ENCODE data around the gene STK32C. TPM values are rescaled to one million over a fixed set of nuclear protein-coding genes. Genes with fewer than 3 reads are reported as not detected.

Gene STK32C
- total RNA-seq, 3 donors from 2014 or later = 14.8 to 18.0 (median 15.3) TPM

DNA sequence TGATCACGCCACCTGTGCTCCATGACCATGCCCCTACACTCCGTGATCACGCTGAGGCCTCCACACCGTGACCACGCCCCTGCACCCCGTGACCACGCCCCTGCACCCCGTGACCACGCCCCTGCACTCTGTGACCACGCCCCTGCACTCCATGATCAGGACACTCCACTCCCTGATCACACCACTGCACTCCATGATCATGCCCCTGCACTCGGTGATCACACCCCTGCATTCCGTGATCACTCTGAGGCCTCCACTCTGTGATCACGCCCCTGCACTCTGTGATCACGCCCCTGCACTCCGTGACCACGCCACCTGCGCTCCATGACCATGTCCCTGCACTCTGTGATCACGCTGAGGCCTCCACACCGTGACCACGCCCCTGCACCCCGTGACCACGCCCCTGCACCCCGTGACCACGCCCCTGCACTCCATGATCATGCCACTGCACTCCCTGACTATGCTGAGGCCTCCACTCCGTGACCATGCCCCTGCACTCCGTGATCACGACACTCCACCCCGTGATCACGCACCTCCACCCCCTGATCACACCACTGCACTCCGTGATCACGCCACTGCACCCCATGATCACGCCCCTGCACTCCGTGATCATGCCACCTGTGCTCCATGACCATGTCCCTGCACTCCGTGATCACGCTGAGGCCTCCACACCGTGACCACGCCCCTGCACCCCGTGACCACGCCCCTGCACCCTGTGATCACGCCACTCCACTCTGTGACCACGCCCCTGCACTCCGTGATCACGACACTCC, 27.7 kb downstream of the STK32C start:
- Mint-ChIP-seq H3K4me3 (no peak overlapping the region), H3K4me1 (ENCODE audit: low read depth) (no peaks in the 10 kb centered on the region), H3K27me3 (ENCODE audit: low read depth) (no peaks in the 10 kb centered on the region), H3K9me3 (no peaks in the 10 kb centered on the region), H3K36me3 (ENCODE audit: insufficient read depth) (no peaks in the 10 kb centered on the region)
- DNase-seq = no peak
- no peak for ATAC-seq

DNA sequence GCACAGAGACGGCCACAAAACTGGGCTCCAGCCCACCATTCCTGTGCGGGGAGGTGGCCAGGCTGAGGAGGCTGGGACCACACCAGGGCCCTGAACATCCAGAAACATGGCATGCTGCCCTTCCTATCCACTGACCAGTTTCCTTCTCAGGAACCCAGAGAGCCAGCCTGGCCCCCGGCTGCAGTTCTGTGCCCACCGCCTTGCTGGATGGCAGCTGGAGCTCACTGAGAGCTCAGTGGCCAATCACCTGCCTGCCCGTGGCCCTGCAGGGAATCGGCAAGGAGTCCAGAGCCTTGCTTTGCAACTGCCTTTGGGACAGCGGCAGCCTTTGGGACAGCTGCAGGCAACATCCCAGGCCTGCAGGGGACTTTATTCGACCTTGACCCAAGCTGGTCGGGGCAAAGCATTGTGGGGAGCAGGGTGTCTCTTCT, 30.4 kb downstream of the STK32C start:
- Mint-ChIP-seq H3K36me3 (ENCODE audit: insufficient read depth) (peaks cover 3% of the 10 kb centered on the region), H3K4me3 (no peak overlapping the region), H3K27me3 (ENCODE audit: low read depth) (no peaks in the 10 kb centered on the region), H3K9me3 (no peaks in the 10 kb centered on the region), H3K4me1 (ENCODE audit: low read depth) (no peaks in the 10 kb centered on the region)
- ATAC-seq (no peak), DNase-seq (no peak)

DNA sequence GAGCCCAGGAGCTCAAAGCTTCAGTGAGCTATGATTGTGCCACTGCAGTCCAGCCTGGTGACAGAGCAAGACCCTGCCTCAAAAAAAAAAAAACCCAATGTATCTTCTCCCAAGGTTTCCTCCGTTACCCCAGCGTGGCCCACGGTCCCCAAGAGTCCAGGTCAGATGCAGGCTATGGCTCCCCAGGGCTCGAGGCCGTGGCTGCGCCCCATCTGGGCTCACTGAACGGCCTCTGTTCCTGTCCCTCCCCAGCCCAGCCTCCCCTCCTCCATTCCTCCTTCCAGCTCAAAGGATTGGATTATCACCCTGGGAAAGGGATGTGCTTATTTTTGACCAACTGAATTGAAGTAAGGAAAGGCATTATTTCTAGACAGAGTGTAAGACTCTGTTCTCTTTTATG, 31.0 kb downstream of the STK32C start:
- Mint-ChIP-seq H3K4me1 (ENCODE audit: low read depth) (no peaks in the 10 kb centered on the region), H3K27me3 (ENCODE audit: low read depth) (no peaks in the 10 kb centered on the region), H3K4me3 (no peak overlapping the region), H3K36me3 (ENCODE audit: insufficient read depth) (peaks cover 3% of the 10 kb centered on the region), H3K9me3 (no peaks in the 10 kb centered on the region)
- DNase-seq = no peak
- no peak for ATAC-seq

- Mint-ChIP-seq H3K4me1 (ENCODE audit: low read depth) (no peaks in the 10 kb centered on the region), H3K4me3 (no peak overlapping the region), H3K36me3 (ENCODE audit: insufficient read depth) (peaks cover 3% of the 10 kb centered on the region), H3K27me3 (ENCODE audit: low read depth) (no peaks in the 10 kb centered on the region), H3K9me3 (no peaks in the 10 kb centered on the region)
- DNase-seq (no peak), ATAC-seq (no peak)
Observed at GRCh38 chr10:132276179-132276675, 31.5 kb downstream of the STK32C start.

GRCh38 chr10:132275426-132276178, 32.1 kb downstream of the STK32C start:
- Mint-ChIP-seq H3K4me1 (ENCODE audit: low read depth) (no peaks in the 10 kb centered on the region), H3K9me3 (no peaks in the 10 kb centered on the region), H3K4me3 (no peak overlapping the region), H3K36me3 (ENCODE audit: insufficient read depth) (peaks cover 3% of the 10 kb centered on the region), H3K27me3 (ENCODE audit: low read depth) (no peaks in the 10 kb centered on the region)
- no peak for ATAC-seq
- no peak for DNase-seq

DNA sequence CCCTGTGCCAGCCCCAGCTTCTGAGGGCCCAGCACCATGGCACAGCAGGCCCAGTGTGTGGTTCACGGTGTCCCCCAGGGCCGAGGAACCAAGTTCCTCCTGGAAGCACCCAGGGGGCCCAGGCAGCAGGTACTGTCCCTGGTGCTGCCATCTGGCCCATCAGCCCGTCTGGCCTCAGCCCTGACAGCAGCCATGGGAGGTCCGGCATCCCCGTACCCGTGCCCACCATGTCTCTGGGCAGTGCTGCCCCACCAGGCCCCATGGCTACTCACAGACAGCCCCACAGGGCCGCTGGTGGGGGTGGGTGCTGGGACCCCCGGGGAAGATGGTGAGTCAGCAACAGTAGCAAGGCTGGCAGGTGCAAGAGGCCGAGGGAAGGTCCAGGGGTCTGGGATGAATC, 32.8 kb downstream of the STK32C start:
- no peak for ATAC-seq
- DNase-seq = no peak
- Mint-ChIP-seq H3K9me3 (no peaks in the 10 kb centered on the region), H3K4me3 (no peak overlapping the region), H3K4me1 (ENCODE audit: low read depth) (no peaks in the 10 kb centered on the region), H3K27me3 (ENCODE audit: low read depth) (no peaks in the 10 kb centered on the region), H3K36me3 (ENCODE audit: insufficient read depth) (peaks cover 3% of the 10 kb centered on the region)

DNA sequence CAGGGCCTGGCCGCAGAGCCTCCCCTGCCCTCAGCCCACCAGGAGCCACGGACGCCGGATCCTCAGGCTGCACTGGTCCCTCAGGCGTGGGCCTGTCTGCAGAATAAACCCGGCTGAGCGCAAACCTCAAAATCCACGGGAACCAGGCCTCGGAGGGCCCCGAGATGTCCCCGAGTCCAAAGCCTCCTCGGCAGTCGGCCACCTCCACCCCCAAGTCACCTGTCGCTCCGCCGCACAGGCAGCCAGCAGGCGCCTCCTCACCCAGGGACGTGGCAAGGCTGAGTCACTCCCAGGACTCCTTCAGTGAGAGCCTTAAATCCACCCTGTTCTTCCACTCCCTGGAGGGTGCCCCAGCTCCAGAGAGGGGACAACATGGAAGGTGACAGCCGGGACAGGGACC, 33.2 kb downstream of the STK32C start:
- no peak overlapping the region for H3K4me3 Mint-ChIP-seq
- no peaks in the 10 kb centered on the region for H3K4me1 Mint-ChIP-seq (ENCODE audit: low read depth)

GRCh38 chr10:132273966-132274365, 33.8 kb downstream of the STK32C start:
- Mint-ChIP-seq H3K27me3 (ENCODE audit: low read depth) (no peaks in the 10 kb centered on the region), H3K9me3 (no peaks in the 10 kb centered on the region), H3K4me1 (ENCODE audit: low read depth) (no peaks in the 10 kb centered on the region), H3K36me3 (ENCODE audit: insufficient read depth) (peaks cover 3% of the 10 kb centered on the region), H3K4me3 (no peak overlapping the region)
- DNase-seq (no peak), ATAC-seq (no peak)

More for the DNA sequence above, 33.2 kb downstream of the STK32C start:
- Mint-ChIP-seq H3K9me3 (no peaks in the 10 kb centered on the region), H3K36me3 (ENCODE audit: insufficient read depth) (peaks cover 3% of the 10 kb centered on the region), H3K27me3 (ENCODE audit: low read depth) (no peaks in the 10 kb centered on the region)
- no peak for ATAC-seq
- DNase-seq = no peak

GRCh38 chr10:132273304-132273944, 34.3 kb downstream of the STK32C start:
- no peak for DNase-seq
- no peak for ATAC-seq

DNA sequence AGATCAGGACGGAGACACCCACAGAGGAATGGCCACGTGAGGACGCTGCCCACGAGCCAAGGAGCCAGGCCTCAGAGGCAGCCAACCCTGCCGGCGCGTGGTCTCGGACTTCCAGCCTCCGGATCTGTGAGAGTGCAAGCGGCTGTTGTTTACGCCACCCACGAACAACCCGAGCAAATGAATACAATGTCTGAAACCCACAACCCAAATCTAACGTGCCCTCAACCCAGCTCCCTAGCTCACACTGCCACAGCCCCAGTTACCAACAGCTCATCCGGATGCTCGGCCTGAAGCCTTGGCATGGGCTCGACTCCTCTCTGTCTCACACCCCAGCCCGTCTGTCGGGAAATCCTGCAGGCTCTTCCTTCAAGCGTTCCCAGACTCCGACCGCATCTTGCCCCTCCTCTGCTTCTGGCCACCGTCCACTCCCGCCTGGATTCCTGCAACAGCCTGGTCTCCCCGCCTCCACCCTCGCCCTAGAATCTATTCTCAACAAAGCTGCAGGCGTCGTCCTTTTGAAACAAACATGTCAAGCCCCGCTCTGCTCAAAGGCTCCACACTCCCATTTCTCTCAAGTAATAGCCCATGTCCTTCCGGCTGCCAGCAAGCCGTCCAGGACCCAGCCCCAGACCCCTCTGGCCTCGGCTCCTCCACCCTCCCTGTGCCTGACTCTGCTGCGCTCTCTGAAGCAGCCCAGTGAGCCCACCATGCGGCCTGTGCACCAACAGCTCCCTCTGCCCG, 35.3 kb downstream of the STK32C start:
- ATAC-seq = no peak
- no peaks in the 10 kb centered on the region for H3K9me3 Mint-ChIP-seq

More at GRCh38 chr10:132273304-132273944, 34.3 kb downstream of the STK32C start:
- no peaks in the 10 kb centered on the region for H3K27me3 Mint-ChIP-seq (ENCODE audit: low read depth)
- H3K36me3 Mint-ChIP-seq (ENCODE audit: insufficient read depth) = peaks cover 3% of the 10 kb centered on the region
- H3K4me1 Mint-ChIP-seq (ENCODE audit: low read depth) = no peaks in the 10 kb centered on the region
- no peaks in the 10 kb centered on the region for H3K9me3 Mint-ChIP-seq
- H3K4me3 Mint-ChIP-seq = no peak overlapping the region

GRCh38 chr10:132271458-132272230, 36.1 kb downstream of the STK32C start:
- Mint-ChIP-seq H3K9me3 (no peaks in the 10 kb centered on the region), H3K36me3 (ENCODE audit: insufficient read depth) (peaks cover 3% of the 10 kb centered on the region), H3K4me1 (ENCODE audit: low read depth) (no peaks in the 10 kb centered on the region), H3K4me3 (no peak overlapping the region), H3K27me3 (ENCODE audit: low read depth) (no peaks in the 10 kb centered on the region)
- DNase-seq (no peak), ATAC-seq (no peak)

More for the DNA sequence above, 35.3 kb downstream of the STK32C start:
- Mint-ChIP-seq H3K4me1 (ENCODE audit: low read depth) (no peaks in the 10 kb centered on the region), H3K4me3 (no peak overlapping the region), H3K36me3 (ENCODE audit: insufficient read depth) (peaks cover 3% of the 10 kb centered on the region), H3K27me3 (ENCODE audit: low read depth) (no peaks in the 10 kb centered on the region)
- no peak for DNase-seq

DNA sequence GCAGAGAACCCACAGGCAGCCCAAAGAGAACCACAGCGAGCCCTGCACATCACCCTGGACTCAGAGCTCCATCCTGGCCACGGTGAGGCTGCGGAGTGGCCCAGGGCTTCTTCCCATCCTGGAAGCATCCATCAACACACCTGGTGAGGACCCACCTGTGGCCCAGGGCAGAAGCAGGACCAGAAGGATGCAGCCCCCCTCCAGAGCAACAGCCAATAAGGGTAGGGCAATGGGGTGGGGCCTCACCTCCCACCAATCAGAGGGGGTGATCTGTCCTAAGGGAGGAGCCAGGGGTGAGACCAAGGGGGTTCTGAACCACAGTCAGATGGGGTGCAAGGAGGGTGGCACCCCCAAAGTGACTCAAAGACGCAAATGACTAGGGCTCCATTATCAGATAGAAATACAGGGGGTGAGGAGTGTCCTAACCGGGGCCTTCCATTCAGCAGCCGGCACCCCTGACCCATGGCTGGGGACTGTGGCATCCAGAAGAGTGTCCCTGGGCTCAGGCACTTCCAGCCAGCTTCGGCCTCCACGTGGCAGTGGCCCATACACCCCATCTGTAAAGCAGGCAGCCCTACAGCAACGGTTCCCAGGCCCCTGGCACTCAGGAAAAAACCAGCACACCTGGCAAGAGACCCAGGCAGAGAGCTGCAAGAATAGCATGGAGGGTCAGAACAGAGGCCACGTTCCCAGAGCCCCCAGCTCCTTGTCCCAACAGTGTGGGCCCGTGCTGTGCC, 36.9 kb downstream of the STK32C start:
- peaks cover 3% of the 10 kb centered on the region for H3K36me3 Mint-ChIP-seq (ENCODE audit: insufficient read depth)
- DNase-seq = no peak
- H3K4me1 Mint-ChIP-seq (ENCODE audit: low read depth) = peaks cover 6% of the 10 kb centered on the region
- no peaks in the 10 kb centered on the region for H3K9me3 Mint-ChIP-seq
- no peak for ATAC-seq
- H3K27me3 Mint-ChIP-seq (ENCODE audit: low read depth) = no peaks in the 10 kb centered on the region
- no peak overlapping the region for H3K4me3 Mint-ChIP-seq

DNA sequence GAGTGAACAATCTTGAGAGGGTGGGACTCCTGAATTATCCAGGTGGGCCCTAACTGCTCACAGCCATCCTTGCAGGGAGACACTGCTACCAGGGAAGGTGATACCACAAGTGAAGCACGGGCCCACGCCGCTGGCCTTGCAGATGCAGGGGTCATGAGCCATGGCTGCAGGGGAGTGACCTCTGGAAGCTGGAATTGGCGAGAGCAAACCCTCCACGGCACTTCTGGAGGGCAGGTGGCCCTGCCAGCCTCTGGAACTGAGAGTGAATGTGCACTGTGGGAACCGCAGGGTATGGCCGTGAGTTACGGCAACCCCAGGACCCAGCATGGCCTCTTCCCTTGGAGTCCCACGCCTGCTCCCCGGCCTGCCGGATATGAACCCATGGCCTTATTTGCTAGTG, 37.5 kb downstream of the STK32C start:
- DNase-seq (no peak), ATAC-seq (no peak)
- peaks cover 3% of the 10 kb centered on the region for H3K36me3 Mint-ChIP-seq (ENCODE audit: insufficient read depth)
- H3K4me1 Mint-ChIP-seq (ENCODE audit: low read depth) = peaks cover 7% of the 10 kb centered on the region
- no peaks in the 10 kb centered on the region for H3K9me3 Mint-ChIP-seq
- H3K27me3 Mint-ChIP-seq (ENCODE audit: low read depth) = no peaks in the 10 kb centered on the region
- H3K4me3 Mint-ChIP-seq = no peak overlapping the region

Data from activated T-cell treated with anti-CD3 and anti-CD28 coated beads, Interleukin-2, amount 50 U/mL, for 4 hours (primary cell).